Glutamatergic neuron (in vitro differentiated cells): ENCODE results near the gene SUN2. TPM values are rescaled to one million over a fixed set of nuclear protein-coding genes. Genes with fewer than 3 reads are reported as not detected.

Experiments
- DNase-seq: peaks from one replicate; pipeline ENCODE4 v3.0.0; 2022
- H3K27ac Mint-ChIP-seq: one replicate; pipeline ENCODE4 v1.8.0; 2020; ENCODE audit warnings: mild to moderate bottlenecking, mixed read lengths, inconsistent platforms; ENCODE audit not compliant: unreplicated experiment
- H3K27me3 Mint-ChIP-seq: one replicate; pipeline ENCODE4 v1.8.0; 2020; ENCODE audit warnings: mild to moderate bottlenecking, moderate library complexity, mixed read lengths, inconsistent platforms; ENCODE audit not compliant: unreplicated experiment
- H3K36me3 Mint-ChIP-seq: one replicate; pipeline ENCODE4 v1.8.0; 2020; ENCODE audit warnings: mild to moderate bottlenecking, mixed read lengths, inconsistent platforms; ENCODE audit not compliant: unreplicated experiment
- H3K4me1 Mint-ChIP-seq: one replicate; pipeline ENCODE4 v1.8.0; 2020; ENCODE audit warnings: mild to moderate bottlenecking, low read depth, mixed read lengths, inconsistent platforms; ENCODE audit not compliant: unreplicated experiment
- H3K4me3 Mint-ChIP-seq: one replicate; pipeline ENCODE4 v1.8.0; 2020; ENCODE audit warnings: mild to moderate bottlenecking, mixed read lengths, inconsistent platforms; ENCODE audit not compliant: unreplicated experiment
- H3K9me3 Mint-ChIP-seq: one replicate; pipeline ENCODE4 v1.8.0; 2020; ENCODE audit warnings: mild to moderate bottlenecking, moderate library complexity, mixed read lengths, inconsistent platforms; ENCODE audit not compliant: unreplicated experiment
- total RNA-seq: library from RNA; stranded (reverse); fragmentation: NEBNext Ultra II Directional; extraction: Animal tissue kit (Norgen Biotek cat#: 25700); gene quantifications from one replicate; pipeline ENCODE4 v1.2.1, GENCODE V29; 2021; ENCODE audit not compliant: unreplicated experiment
- TF ChIP-seq, protein P1 (sequence below): fragments of 200-600 bp; sonication (generic); IDR thresholded peaks from one replicate; pipeline ENCODE4 v1.5.0; 2021; ENCODE audit not compliant: partially characterized antibody, unreplicated experiment

SUN2 gene
- total RNA-seq, 1 donor from 2014 or later: 174 TPM

DNA sequence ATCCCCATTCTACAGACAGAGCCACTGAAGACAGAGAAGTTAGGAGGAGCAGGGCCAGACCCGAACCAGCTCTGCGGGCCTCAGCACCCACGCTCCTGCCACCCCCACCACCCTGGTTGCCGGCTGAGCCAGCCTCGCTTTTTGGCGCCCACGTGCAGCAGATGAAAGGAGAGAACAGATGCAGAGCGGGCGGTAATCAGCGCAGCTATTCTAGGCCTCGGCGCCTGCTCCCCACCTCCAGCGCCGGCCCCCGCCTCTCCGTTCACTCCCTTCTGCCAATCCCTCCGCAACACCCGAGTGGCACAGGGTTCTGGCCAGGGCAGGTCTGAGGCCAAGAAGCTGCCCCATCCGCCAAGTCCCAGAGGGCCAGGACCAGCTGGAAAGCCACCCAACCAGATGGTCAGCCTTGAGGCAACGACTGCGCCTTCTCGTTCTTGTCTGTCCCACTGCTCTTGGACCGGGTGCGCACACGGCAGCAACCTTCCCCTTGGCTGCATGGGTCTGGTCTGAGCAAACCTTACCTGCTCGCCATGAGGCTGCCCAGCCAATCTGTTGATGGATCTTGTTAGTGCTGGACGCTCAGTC lies 21.4 kb upstream of the SUN2 start:
- no peak overlapping the region for H3K27ac Mint-ChIP-seq
- peaks cover 5% of the 10 kb centered on the region for H3K9me3 Mint-ChIP-seq
- peaks cover 10% of the 10 kb centered on the region for H3K36me3 Mint-ChIP-seq
- peaks cover 5% of the 10 kb centered on the region for H3K4me1 Mint-ChIP-seq
- H3K4me3 Mint-ChIP-seq: no peak overlapping the region
- peaks cover 3% of the 10 kb centered on the region for H3K27me3 Mint-ChIP-seq
- DNase-seq: no peak
- TF ChIP-seq, protein P1, sequence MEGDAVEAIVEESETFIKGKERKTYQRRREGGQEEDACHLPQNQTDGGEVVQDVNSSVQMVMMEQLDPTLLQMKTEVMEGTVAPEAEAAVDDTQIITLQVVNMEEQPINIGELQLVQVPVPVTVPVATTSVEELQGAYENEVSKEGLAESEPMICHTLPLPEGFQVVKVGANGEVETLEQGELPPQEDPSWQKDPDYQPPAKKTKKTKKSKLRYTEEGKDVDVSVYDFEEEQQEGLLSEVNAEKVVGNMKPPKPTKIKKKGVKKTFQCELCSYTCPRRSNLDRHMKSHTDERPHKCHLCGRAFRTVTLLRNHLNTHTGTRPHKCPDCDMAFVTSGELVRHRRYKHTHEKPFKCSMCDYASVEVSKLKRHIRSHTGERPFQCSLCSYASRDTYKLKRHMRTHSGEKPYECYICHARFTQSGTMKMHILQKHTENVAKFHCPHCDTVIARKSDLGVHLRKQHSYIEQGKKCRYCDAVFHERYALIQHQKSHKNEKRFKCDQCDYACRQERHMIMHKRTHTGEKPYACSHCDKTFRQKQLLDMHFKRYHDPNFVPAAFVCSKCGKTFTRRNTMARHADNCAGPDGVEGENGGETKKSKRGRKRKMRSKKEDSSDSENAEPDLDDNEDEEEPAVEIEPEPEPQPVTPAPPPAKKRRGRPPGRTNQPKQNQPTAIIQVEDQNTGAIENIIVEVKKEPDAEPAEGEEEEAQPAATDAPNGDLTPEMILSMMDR: no peak

DNA sequence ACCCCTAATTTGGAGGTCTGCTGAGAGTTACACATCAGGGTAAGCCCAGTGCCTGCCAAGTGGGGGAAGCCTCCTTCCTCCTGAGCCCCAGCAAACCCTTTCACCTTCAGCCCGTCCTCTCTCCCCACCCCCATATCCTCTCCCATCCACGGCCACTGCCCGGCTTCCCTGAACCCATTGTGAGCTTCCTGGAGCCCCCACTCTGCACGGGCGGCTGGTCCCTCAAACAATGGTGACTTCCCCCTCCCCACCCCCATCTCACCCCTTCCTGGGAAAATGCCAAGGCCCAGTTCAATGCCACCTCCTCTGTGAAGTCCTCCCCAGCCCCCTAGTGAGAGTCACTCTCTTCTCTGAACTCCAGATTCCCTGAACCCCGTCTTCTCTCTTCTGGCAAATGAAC lies 20.3 kb upstream of the SUN2 start:
- H3K4me1 Mint-ChIP-seq: peaks cover 3% of the 10 kb centered on the region
- no peak for DNase-seq
- H3K27ac Mint-ChIP-seq: no peak overlapping the region
- no peaks in the 10 kb centered on the region for H3K36me3 Mint-ChIP-seq
- H3K27me3 Mint-ChIP-seq: peaks cover 5% of the 10 kb centered on the region
- peaks cover 3% of the 10 kb centered on the region for H3K9me3 Mint-ChIP-seq
- TF ChIP-seq, protein P1: no peak
- H3K4me3 Mint-ChIP-seq: no peak overlapping the region

DNA sequence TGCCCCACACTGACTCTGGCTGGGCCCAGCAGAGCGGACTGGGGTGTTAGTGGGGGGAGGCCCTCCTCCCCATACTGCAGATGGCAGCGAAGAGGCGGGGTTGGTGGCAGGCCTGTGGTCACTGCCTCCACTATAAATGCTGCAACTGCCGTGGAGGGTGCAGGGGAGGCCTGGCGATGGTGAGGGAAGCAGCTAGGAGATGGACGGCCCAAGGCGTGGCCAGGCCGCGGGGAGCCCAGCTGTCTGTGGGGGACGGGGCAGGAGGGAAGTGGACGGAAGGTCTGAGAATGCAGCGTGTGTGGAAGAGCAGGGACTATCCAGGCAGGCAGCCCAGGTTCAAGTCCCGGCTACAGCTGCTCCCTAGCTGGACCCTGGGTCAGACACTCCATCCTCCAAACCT lies 19.9 kb upstream of the SUN2 start:
- Mint-ChIP-seq H3K4me3 (no peak overlapping the region), H3K4me1 (peaks cover 3% of the 10 kb centered on the region), H3K36me3 (no peaks in the 10 kb centered on the region), H3K27me3 (peaks cover 5% of the 10 kb centered on the region), H3K27ac (no peak overlapping the region), H3K9me3 (peaks cover 3% of the 10 kb centered on the region)
- TF ChIP-seq, protein P1: no peak
- DNase-seq: no peak

DNA sequence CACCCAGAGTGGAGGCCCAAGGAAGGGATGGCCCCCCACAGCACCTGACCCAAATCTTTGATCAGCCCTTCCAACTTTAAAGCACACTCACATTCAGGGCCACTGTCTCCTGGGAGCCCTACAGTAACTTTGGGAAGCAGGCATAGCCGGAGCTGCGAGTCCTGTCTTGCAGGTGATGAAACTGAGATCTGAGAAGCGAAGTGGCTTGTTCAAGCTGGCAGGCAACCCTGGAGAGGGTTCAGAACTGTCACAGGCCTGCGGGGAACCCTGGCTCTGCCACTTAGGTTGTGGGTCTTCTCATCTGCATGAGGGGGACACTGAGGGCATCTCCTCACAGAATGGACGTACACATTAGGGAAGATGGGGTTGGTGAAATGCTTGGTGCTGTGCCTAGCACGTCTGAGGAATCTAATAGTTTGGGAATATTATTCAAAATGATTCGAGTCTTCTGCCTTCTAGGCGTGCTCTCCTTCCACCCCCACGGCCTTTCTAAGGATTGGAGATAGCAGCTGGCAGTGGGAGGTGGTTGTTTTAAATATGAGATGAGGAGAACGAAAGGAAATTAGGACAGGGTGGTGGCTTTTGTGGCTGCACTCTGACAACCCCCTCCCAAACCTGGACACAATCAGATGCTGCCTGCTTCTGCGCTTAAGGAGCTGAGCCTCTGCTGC lies 18.8 kb upstream of the SUN2 start:
- H3K27me3 Mint-ChIP-seq: peaks cover 5% of the 10 kb centered on the region
- peaks cover 3% of the 10 kb centered on the region for H3K4me1 Mint-ChIP-seq
- TF ChIP-seq, protein P1: no peak
- H3K9me3 Mint-ChIP-seq: peaks cover 3% of the 10 kb centered on the region
- no peak for DNase-seq
- H3K27ac Mint-ChIP-seq: no peak overlapping the region
- no peak overlapping the region for H3K4me3 Mint-ChIP-seq
- H3K36me3 Mint-ChIP-seq: no peaks in the 10 kb centered on the region

DNA sequence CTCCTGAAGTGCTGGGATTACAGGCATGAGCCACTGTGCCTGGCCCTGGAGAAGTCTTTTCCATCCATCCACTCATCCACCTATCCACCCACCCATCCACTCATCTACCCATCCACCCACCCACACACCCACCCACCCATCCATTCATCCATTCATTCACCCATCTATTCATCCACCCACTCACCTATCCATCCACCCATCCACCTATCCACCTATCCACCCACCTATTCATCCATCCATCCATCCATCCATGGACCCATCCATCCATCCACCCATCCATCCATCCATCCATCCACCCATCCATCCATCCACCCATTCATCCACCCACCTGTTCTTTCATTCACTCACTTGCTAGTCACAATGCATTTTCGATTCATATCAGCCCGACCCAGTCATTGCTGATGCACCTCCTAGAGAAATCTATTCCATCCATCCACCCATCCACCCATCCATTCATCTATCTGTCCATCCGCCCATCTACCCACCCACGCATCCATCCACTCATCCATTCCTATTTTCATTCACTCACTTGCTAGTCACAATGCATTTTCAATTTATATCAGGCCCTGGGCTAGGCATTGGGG lies 17.7 kb upstream of the SUN2 start:
- H3K4me1 Mint-ChIP-seq: peaks cover 3% of the 10 kb centered on the region
- DNase-seq: no peak
- peaks cover 2% of the 10 kb centered on the region for H3K27me3 Mint-ChIP-seq
- no peak overlapping the region for H3K27ac Mint-ChIP-seq
- peaks cover 3% of the 10 kb centered on the region for H3K9me3 Mint-ChIP-seq
- H3K36me3 Mint-ChIP-seq: no peaks in the 10 kb centered on the region
- no peak overlapping the region for H3K4me3 Mint-ChIP-seq
- TF ChIP-seq, protein P1: no peak
